Iris pigment epithelial cell (primary cell): ENCODE results near the gene ALDOC.
"Not testable (repeated sequence)": the region's sequence is repeated elsewhere in the genome, so short reads cannot be mapped to it uniquely, and the experiment has no call there.

Experiments used
- DNase-seq: peaks from one replicate; pipeline ENCODE4 v3.0.0-alpha.2; 2011; ENCODE audit warnings: low read depth

Gene ALDOC

DNA sequence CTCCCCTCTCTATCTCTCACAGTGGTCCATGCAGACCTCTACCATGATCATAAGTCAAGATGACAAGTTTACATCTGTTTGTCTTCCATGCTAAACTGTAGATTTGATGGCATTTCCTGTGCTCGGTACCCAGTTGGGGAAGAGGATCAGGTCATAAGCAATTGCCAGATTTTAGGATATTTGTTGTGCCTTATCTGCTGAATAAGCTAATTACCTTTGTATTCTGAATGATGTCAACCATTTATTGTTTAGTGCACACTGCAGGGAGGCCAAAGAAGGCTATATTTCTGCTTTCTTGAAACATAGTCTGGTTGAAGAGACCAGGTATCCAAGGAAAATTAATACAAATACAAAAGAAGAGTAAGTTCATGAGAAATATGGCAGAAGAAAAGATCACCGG lies 5.8 kb upstream of the ALDOC start:
- no peak for DNase-seq

DNA sequence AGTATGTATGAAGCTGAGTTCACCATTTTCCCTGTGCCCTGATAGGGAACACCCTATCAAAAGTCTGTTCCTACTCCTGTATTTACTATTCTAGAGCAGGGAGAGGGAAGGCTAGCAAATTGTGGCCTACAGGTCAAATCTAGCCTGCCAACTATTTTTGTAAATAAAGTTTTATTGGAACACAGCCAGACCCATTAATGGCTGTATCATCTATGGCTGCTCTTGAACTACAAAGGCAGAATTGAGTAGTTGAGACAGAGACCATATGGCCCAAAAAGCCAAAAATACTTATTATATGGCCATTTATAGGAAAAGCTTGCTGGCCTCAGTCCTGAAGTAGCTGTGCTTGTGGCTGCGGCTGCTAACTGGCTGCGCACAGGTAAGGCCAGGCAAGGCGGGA lies 4.3 kb upstream of the ALDOC start:
- DNase-seq: no peak

DNA sequence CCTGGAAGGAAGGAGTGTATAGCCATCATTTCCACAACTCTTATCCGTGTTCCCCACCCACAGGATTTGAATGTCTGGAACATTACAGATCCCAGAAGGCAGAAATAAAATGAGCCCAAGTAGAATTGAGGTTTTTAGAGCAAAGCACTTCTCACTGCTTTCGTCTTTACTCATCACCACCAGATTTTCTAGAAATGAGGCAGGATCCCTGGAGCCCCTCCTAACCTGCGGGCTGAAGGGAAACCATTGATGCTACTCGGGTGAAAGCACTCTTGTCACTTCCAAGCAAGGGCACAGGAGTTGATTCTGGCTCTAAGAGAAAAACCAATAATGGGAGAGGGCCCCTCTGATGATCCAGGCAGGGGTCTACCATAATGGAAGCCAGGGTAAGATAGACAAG lies 2.8 kb upstream of the ALDOC start:
- DNase-seq: no peak

DNA sequence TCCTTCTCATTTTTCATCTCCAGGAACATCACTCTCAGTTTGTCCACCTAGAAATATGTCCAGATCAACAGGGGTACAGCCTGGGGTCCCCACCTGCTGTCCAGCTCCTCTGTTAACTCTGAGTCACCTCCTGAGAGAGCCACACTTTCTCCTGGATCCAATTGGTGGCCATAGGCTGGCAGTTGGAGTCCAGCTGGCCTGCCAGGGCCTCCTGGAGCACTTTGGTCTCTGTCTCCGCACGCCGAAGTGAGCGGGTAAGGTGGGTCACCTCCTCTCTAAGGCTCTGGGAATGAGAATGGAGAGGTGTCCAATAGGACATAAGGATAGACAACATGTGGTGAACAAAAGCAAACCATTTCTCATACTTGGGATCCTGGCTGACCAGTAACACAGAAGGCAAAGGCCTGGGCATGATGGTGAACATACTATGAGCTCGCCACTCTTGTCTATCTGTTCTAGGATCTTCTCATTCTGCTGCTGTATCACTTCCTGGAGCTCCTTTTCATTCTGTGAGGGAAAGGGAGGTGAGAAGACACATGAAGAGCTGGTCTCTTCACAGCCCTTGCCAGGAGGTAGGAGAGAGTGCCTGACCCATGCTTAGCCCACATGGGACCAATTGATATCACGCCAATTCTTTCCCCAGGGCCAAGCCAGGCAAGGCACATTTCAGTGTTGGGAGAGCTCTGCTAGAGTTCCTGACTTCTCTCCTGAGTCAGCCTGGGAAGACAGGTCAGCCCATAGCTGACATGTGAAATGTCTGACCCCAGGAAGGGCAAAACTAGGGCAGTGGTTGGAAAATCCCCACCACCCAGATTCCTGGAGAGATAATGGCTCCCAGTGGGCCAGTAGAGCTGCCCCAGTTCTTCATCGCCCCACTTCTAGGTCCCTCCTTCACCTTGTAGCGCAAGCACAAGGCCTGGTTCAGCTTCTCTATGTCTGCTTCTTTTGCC lies 1.8 kb upstream of the ALDOC start:
- DNase-seq: no peak

DNA sequence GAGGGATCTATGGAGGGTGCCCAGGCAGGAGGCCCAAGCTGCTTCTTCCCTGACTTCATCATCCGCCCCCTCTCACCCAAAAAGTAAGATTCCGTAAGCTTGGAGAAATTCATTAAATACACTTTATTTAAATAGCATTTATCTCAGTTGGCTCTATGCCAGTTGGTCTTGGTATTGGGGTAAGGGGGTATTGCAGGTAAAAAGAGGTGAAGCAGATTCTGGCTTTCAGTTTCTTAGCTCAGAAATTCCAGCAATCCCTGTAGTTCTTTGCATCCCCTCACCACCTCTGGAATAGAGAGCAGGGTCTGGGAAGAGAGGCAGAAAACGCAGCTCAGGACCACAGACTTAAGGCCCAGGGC lies 750 bp upstream of the ALDOC start:
- DNase-seq: no peak

DNA sequence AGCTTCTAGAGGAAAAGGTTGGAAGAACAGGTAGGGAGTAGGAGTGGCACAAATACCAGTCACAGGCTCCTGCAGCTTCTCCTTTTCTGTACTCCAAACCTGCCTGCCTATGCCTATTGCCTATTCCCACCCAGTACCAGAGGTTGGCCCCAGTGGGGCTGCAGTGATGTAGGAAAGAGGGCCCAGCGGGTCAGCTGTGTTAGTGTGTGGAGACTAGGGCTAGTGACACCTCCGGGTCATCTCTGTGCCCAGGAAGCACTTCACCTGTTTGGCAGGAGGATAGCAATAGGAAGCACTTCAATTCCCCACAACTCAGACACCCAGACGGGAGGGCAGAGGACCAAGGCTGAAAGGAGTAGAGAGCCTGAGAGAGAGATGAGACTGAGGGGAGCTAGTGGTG lies 679 bp downstream of the ALDOC start:
- not testable (repeated sequence) for DNase-seq

DNA sequence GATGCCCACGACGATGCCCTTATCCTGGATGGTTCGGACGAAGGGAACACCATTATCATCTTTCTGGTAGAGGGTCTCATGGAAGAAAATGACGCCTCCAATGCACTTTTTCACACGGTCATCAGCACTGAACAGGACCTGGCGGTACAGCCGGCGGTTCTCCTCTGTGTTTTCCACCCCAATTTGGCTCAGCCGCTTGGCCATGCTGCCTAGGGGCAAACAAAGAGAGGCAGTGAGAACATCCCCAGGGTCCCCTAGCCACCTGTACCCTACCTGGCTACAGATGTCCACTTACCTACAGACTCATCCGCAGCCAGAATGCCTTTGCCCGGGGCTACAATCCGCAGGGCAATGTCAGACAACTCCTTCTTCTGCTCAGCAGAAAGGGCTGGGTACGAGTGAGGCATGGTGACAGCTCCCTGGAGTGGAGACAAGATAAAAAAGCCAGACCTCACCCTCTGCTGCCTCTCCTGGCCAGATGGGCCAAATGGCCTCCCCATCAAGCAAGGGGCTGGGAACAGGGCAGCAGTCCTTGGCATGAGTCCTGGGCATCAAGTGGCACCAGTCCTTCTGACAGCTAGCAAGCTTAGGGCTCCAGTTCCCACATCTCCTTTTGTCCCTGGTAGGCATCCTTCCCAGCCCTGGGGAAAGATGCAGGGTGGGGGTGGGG lies 1.4 kb downstream of the ALDOC start:
- no peak for DNase-seq

DNA sequence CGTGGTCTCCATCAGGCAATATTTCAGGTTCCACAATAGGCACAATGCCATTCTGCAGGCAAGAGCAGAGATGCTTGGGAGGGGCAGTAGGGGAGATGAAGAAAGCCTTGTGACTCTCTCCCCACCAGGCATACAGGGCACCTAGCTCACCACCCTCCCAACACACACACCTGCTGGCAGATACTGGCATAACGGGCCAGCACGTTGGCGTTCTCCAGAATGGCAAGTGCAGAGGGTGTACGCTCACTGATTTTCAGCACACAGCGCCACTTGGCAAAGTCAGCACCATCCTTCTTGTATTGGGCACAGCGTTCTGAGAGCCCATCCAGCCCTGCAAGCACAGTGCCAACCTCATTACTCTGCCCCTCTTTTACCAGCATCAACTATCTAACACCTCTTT lies 2.2 kb downstream of the ALDOC start:
- DNase-seq: no peak

DNA sequence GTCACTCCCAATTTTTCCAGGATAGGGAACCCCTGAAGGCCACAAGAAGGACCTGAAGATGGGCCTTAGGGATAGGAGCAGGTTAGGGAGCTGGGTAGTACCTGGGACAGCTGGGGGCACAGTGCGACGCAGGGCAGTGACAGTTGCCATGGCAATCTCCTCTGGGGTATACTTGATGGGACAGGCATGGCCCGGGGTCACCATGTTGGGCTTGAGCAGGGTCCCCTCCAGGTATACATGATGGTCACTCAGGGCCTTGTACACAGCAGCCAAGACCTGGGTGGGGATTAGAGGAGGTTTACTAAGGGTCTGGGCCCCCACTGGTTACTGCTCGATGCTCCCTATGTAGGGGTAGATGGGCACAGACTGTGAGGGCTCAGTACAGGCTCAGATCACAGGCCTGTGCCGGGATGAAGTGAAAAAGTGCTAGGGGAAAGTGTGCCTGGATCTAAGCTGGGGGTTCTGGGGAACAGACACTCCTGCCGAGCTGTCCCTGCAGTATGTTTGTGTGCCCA lies 2.7 kb downstream of the ALDOC start:
- DNase-seq: no peak

DNA sequence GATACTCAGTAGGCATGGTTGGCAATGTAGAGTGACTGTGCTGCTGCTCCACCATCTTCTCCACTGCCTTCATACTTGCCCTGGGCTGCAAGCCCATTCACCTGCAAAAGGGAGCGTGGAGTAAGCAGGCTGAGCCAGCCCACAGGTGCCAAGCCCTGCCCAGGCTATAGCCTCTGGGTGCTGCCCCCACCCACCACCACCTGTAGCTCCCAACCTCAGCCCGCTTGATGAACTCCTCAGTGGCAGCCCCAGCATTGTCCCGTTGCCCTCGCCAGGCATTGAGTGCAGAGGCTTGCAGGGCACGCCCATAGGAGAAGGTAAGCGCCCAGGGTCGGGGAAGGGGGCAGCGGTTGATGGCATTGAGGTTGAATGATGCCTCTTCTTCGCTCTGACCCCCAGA lies 3.2 kb downstream of the ALDOC start:
- DNase-seq: no peak

DNA sequence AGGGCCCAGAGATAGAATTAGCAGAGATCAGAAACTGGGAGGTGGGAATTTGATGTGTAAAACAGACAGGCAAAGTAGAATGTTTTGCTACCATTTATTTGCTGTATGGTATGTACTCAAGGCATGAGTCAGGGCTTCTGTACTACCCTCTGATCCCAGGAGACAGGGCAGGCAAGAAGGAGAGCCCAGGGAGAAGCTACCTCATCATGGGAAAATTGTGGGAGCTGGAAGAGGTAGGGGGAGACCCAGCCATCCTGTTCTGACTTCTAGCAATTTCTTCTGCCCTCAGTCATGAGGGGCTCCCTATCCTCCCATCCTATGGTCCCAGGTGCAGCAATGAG lies 3.7 kb downstream of the ALDOC start:
- DNase-seq: no peak

DNA sequence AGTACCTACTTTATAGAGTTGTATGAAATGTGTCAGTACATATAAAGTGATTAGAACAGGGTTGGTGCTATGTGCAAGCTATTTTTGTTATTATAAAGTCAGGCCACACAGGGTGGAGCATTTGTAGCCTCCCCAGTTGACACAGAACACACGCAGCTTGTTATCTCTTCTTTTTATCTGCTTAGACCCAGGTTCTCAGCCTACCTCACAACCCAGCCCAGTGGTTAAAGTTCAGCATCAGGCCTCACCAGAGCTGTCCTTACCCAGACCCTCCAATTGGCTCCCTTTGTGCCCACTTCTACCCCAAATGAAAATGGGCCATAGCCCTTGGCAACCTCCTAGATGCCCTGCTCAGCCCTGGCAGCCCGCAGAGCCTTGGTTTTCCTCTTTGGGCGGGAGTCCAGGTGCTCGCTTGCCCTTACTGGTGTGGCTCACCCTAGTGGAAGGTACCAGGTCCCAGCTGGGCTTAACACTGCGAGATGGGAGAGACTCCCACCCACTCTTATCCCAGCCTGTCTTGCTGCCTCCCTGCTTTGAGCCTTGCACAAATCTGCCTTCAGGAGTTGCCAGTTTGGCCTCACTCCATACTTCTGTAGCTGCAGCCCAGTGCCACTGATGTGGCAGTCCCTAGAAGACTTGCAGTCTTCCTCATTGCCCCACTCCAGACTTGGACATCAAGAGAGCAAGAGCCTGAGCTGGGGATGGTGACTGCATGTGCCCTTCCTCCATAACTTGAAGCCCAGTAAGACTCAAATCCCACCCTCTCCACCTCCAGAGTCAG lies 4.2 kb downstream of the ALDOC start:
- DNase-seq: no peak

DNA sequence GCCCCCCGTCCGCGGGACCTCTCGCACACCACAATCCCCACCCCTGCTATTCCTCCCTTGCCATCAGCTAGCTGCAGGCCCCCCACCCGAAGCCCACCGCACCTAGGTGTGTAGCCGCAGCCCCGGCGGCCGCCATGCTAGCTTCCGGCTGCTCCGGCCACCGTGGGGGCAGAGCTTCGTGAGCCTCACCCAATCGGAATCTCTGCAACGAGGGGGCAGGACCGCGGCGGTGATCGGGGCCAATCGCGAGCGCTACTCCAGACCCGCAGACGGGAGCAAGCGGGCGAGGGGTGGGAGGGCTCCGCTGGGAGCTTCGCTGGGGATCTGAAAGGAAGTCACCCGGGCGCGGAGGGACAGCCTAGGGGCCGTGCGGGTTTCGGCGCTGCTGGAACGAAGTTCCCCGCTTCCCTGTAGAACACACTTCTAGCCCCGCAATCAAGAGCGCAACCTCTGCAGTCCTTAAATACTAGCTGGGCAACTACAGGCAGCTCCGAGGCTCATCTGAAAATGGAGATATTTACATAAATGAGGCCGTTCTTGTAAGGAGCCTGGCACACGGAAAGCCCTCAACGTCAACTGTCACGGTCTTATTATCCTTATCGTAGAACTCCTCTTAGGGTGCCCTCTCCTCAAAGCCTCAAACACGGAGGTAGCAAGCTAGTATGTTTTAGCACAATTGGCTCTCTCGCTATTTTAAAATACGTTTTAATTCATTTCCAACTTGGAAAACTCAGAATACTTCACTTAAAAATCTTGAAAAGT lies 5.2 kb downstream of the ALDOC start, which contains the start of gene PIGS:
PIGS (minus strand) TSS at position 164 of the 762 bp plus-strand sequence; CDS start at position 136, 28 bp downstream.
- DNase-seq: peak; percentile 93

DNA sequence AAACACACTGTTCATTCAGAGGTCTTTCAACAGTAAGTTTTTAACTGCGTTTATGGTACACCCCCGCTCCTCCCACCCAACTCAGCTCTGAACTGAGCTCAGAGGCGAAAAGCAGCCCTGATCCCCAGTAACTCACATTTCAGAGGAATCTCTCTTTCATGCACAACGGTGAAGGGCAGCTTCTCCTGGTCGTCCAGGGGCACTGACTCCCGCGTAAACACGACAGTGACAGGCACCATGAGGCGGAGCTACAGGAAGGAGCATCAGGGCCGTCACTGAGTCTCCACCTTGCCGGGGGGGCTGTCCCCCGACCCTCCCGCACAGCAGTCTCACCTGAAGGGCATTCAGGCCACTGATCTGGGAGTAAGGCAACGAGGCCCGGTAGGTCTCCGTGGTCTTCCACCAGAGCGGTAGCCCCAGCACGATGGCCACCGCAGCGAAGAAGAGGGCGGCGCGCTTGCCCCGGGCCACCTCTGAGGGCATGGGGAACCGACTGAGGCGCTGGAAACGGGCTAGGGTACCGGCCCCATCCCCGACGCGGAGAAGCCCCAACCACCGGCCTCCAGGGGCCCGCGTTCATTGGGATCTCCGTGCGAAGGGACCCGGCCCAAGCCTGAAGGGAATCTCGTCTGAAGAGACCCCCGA lies 5.9 kb downstream of the ALDOC start:
- DNase-seq: no peak

DNA sequence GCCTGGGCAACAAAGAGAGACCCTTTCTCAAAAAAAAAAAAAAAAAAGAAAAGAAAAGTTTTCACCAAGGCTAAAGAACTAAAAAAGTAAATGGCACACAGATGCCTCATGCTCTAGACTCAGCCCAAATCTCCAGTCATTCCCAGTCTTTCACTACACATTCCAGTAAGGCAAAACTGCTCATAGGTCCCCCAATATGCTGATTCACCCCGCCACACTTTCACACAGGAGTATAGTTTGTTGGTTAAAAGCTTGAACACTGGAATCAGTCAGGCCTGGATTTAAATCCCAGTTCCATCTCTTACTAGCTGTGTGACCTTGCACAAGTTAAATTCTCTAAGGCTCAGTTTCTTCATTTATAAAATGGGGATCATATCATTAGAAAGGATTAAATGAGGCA lies 7.2 kb downstream of the ALDOC start:
- DNase-seq: no peak

DNA sequence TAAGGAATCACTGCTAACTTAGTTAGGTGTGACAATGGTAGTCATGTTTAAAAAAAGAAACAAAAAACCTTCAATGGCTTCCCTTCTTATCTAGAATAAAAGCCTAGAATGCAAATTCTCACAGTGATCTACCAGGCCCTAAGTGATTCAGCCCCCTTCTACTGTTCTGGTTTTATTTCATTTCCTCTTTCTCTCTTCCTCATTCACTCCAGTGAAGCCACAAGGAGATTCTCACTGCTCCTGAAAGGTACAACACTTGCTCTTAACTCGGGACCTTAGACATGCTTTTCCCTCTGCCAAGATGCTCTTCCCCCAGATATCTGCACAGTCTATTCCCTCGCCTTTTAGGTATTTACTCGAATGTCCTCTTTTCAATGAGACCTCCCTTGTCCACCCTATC lies 9.1 kb downstream of the ALDOC start:
- DNase-seq: no peak

DNA sequence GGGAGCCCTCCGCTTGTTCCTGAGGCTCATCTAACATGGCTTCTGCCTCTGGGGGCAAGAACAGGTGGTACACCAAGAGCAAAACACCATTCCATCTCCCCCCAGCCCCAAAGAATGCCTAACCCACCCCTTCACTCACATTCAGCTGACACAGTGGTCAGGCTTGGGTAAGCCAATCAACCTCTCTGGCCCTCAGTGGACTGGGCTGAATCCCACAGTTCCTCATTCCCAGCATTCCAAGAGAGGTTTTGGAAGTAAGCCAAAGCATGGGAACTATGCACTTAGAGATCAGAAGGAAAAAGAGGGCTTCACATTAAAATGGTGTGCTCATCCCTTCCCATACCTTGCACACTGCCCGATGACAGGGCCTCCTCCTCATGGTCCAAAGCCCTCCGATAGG lies 13.2 kb downstream of the ALDOC start:
- DNase-seq: peak; percentile 72

DNA sequence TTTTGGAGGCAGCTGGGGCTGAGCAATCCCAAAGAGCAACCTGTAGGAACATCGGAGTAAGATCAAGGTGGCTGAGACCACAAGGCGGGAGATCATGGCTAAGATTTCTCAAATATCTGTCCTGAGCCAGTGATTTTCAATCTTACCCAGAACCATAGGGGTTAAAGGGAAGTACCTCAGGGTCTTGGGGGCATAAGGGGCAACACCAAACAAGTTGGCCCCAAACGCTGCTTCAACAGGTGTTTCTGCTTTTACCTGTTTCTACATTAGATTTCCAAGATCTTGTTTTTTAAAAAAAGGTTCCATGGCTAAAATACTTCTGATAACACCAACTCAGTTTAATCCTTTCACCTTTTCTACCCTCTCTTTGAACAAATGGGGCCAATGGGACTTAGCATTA lies 21.7 kb downstream of the ALDOC start:
- no peak for DNase-seq

DNA sequence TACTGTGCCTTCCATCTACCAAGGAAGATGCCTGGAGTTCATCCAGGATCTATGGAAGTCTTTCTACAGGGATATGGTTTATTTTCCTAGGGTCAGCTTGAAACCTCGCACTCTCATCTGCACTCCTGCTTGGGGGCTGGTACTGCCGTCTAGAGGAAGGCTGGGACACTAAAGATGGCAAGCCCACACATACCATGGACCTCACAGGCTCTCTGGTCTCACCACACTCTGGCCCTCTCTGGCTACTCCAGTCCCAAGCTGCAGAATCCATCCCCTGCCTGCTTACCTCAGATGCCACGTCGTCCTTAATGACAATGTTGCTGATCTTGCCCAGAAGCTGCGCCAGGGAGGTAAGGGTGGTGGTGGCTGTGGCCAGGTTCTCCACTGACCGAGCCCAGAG lies 22.1 kb downstream of the ALDOC start:
- DNase-seq: no peak

DNA sequence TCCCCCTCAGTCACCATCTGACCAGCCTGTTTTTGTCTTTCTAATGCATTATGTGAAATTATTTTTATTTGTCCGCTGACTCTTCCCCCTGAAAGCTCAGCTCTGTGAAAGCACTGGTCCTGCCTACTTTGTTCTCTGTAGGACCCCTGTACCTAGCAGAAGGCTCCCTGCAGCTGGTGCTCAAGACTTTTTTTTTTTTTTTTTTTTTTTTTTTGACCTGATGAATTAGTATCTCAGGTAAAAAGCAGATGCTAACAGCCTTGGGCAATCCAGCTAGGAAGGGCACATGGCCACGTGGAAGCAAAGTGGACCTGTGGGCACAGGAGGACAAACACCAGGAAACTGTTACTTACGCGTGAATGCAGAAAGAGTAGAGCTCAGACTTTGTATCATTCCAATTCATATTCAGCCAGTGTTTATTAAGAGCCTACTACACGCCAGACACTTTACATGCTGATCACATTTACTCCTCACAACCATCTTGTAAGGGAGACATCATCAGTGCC lies 23.6 kb downstream of the ALDOC start:
- DNase-seq: no peak
